ENCODE results near the gene SH3RF3. TPM values are rescaled to one million over a fixed set of nuclear protein-coding genes. Genes with fewer than 3 reads are reported as not detected.

SH3RF3 gene
- total and polyA plus RNA-seq, 9 of the 15 experiments (the other 6 are each of a cell fraction or from before 2014, with no cell fraction given), result 0.02 TPM; not detected in 8

DNA sequence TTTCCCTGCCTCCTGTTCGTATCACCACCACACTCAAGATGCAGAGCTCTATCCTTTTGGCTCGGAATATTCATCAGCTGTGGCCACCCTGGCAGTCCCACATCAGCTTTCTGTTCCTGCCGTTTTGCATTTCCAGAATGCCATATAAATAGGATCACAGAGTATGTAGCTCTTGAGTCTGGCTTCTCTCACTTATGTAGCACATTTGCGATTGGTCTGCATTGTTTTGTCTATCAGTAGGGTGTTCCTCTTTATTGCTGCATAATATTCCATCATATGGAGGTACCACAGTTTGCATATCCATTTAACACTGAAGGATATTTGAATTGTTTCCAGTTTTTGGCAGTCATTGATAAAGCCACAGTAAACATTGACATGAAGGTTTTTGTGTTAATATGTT lies 104.6 kb downstream of the SH3RF3 start:
- POLR2A ChIA-PET, result interaction anchor here (0.5 kb wide), 1 partner anchor 1455 kb away, joined by 4 read pairs; no protein-coding TSS in a partner anchor
- H3K4me1 ChIP-seq (replicated peaks in 1 of 2; ENCODE audit: control insufficient read depth in 2 of 2, insufficient read depth in 2 of 2, low read length in 2 of 2), result no peaks in the 10 kb centered on the region
- no peak overlapping the region for H3K4me2 ChIP-seq (ENCODE audit: insufficient read depth, low read length)
- 0% methylated on average over 4 of the region's 4 CpGs for WGBS (ENCODE audit: insufficient coverage, low coverage, missing lambda C conversion rate)
- H3K27ac ChIP-seq (ENCODE audit: extremely low read depth, low read depth, low read length), result no peak overlapping the region
- no peaks in the 10 kb centered on the region for H3K9me1 ChIP-seq (ENCODE audit: control insufficient read depth, insufficient read depth, low read length)
- H3K9me3 ChIP-seq (replicated peaks; ENCODE audit: control insufficient read depth, insufficient read depth, low read depth, low read length), result no peaks in the 10 kb centered on the region
- FAIRE-seq (no peak), DNase-seq (ENCODE audit: extremely low read depth in 1 of 4, low spot score in 3 of 4) (no peak), ATAC-seq (no peak)
- H3K27me3 ChIP-seq (ENCODE audit: control insufficient read depth in 2 of 2, insufficient read depth in 2 of 2, low read length in 2 of 2), result peaks cover 8 to 14% of the 10 kb centered on the region in 2 experiments; a peak in 3 of 5 replicates
- BruUV-seq (replicated peaks), result no TSS peak
- no peak overlapping the region for H3K9ac ChIP-seq (ENCODE audit: insufficient read depth in 1 of 2, low read depth in 2 of 2, low read length in 2 of 2)
- no peaks in the 10 kb centered on the region for H3K79me2 ChIP-seq (ENCODE audit: control insufficient read depth, insufficient read depth, low read length)
- peaks cover 2% of the 10 kb centered on the region; the same call in 1 of the 2 replicates for H4K20me1 ChIP-seq (replicated peaks; ENCODE audit: control insufficient read depth, insufficient read depth, low read length)
- no peaks in the 10 kb centered on the region for H3K36me3 ChIP-seq (ENCODE audit: control insufficient read depth, insufficient read depth, low read length)
- no peak for TF ChIP-seq TCF3 (CRISPR knock-in tag; IDR thresholded peaks at IDR 0.05)
- no peak for TF ChIP-seq TARDBP (IDR thresholded peaks at IDR 0.05)
- no peak for TF ChIP-seq RBM22 (IDR thresholded peaks at IDR 0.05; ENCODE audit: low read depth, low read length, poor library complexity, severe bottlenecking)
- TF ChIP-seq ARID1B (IDR thresholded peaks at IDR 0.05), result no peak
- no peak for TF ChIP-seq HCFC1 (IDR thresholded peaks at IDR 0.05; ENCODE audit: low read depth, low read length)
- TF ChIP-seq ETV5 (CRISPR knock-in tag; IDR thresholded peaks at IDR 0.05; ENCODE audit: low read depth), result no peak
- TF ChIP-seq, protein P1, sequence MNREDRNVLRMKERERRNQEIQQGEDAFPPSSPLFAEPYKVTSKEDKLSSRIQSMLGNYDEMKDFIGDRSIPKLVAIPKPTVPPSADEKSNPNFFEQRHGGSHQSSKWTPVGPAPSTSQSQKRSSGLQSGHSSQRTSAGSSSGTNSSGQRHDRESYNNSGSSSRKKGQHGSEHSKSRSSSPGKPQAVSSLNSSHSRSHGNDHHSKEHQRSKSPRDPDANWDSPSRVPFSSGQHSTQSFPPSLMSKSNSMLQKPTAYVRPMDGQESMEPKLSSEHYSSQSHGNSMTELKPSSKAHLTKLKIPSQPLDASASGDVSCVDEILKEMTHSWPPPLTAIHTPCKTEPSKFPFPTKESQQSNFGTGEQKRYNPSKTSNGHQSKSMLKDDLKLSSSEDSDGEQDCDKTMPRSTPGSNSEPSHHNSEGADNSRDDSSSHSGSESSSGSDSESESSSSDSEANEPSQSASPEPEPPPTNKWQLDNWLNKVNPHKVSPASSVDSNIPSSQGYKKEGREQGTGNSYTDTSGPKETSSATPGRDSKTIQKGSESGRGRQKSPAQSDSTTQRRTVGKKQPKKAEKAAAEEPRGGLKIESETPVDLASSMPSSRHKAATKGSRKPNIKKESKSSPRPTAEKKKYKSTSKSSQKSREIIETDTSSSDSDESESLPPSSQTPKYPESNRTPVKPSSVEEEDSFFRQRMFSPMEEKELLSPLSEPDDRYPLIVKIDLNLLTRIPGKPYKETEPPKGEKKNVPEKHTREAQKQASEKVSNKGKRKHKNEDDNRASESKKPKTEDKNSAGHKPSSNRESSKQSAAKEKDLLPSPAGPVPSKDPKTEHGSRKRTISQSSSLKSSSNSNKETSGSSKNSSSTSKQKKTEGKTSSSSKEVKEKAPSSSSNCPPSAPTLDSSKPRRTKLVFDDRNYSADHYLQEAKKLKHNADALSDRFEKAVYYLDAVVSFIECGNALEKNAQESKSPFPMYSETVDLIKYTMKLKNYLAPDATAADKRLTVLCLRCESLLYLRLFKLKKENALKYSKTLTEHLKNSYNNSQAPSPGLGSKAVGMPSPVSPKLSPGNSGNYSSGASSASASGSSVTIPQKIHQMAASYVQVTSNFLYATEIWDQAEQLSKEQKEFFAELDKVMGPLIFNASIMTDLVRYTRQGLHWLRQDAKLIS (CRISPR knock-in tag; IDR thresholded peaks at IDR 0.05), result no peak
- no peak for TF ChIP-seq SPI1 (IDR thresholded peaks at IDR 0.05; ENCODE audit: borderline replicate concordance, low read depth, low read length)
- H2AFZ ChIP-seq (ENCODE audit: low read depth, low read length), result no peak overlapping the region
- CTCF ChIA-PET (ENCODE audit: low intra/inter-chr PET ratio), result no interaction called here
- no peak overlapping the region for H3K4me3 ChIP-seq
- intact Hi-C loops (cut with micrococcal nuclease), result no loop called here
- in situ Hi-C loops (cut with MboI), result no loop called here
